ENCODE results near the gene TTC32. TPM values are rescaled to one million over a fixed set of nuclear protein-coding genes. Genes with fewer than 3 reads are reported as not detected.

Gene TTC32
- total and polyA plus RNA-seq, 2 experiments from 2014 or later: 23.0 to 36.3 TPM

DNA sequence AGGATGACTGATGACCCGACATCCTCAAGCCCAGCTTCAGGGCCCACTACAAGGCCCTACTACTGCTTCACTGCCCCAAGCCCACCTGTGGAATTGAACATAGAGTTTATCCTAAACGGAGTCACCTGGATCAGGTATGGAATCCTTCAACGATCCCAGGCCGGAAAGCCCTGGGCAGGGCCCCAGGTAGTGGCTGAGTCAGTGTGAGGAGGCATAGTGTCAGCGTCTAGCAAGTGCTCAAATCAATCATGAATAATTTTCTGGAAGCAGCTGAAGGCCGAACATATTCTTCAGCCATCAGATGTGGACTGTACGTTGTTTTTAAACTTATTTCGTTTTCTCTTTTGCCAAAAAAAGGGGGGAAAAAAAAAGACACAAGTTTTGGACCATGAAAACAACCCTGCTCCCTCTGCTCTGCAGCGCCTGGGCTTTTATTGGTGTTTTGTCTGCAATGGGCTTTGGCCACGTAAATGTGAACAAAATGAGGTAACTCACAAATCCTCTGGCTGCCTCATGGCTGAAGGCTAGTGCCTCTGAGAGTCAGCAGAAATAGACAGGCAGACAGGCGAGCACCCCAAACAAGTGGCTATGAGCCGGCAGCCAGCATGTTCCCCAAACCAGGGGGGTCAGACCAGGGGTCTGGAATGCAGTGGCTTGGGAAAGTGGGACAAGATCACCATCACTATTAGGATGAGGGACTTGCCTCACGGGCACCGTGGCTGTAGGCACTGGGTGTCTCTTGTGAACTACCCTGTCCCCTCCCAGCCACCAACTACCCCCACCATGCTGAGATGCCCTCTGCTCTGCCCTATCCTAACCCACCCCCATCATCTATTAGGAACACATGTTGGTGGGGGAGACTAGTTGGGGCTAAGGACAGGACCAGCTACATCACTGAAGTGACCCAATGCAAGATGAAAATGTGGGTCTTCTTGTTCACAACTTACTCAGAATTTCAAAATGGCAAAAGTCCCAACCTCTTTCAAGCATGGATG is 51.4 kb downstream of the TTC32 start:
- no peaks in the 10 kb centered on the region for H3K4me1 ChIP-seq (ENCODE audit: low read depth)
- no peaks in the 10 kb centered on the region for H3K9me3 ChIP-seq (ENCODE audit: low read depth)
- TF ChIP-seq, protein P1, sequence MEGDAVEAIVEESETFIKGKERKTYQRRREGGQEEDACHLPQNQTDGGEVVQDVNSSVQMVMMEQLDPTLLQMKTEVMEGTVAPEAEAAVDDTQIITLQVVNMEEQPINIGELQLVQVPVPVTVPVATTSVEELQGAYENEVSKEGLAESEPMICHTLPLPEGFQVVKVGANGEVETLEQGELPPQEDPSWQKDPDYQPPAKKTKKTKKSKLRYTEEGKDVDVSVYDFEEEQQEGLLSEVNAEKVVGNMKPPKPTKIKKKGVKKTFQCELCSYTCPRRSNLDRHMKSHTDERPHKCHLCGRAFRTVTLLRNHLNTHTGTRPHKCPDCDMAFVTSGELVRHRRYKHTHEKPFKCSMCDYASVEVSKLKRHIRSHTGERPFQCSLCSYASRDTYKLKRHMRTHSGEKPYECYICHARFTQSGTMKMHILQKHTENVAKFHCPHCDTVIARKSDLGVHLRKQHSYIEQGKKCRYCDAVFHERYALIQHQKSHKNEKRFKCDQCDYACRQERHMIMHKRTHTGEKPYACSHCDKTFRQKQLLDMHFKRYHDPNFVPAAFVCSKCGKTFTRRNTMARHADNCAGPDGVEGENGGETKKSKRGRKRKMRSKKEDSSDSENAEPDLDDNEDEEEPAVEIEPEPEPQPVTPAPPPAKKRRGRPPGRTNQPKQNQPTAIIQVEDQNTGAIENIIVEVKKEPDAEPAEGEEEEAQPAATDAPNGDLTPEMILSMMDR (IDR thresholded peaks at IDR 0.05; ENCODE audit: low read depth, low read length): no peak
- H3K27ac ChIP-seq: no peak overlapping the region
- no peak for DNase-seq (ENCODE audit: low read depth in 1 of 2, low spot score in 1 of 2)
- no peaks in the 10 kb centered on the region for H3K27me3 ChIP-seq
- H3K4me3 ChIP-seq: no peak overlapping the region
- H3K36me3 ChIP-seq: no peaks in the 10 kb centered on the region

GRCh38 chr2:19848952-19849351 is 52.8 kb downstream of the TTC32 start:
- TF ChIP-seq, protein P1 (IDR thresholded peaks at IDR 0.05; ENCODE audit: low read depth, low read length): no peak
- no peak for DNase-seq (ENCODE audit: low read depth in 1 of 2, low spot score in 1 of 2)
- Histone ChIP-seq H3K4me3 (no peak overlapping the region), H3K36me3 (no peaks in the 10 kb centered on the region), H3K9me3 (ENCODE audit: low read depth) (no peaks in the 10 kb centered on the region), H3K27ac (no peak overlapping the region), H3K4me1 (ENCODE audit: low read depth) (no peaks in the 10 kb centered on the region), H3K27me3 (no peaks in the 10 kb centered on the region)

- no peaks in the 10 kb centered on the region for H3K9me3 ChIP-seq (ENCODE audit: low read depth)
- no peak overlapping the region for H3K4me3 ChIP-seq
- H3K4me1 ChIP-seq (ENCODE audit: low read depth): no peaks in the 10 kb centered on the region
- no peak for DNase-seq (ENCODE audit: low read depth in 1 of 2, low spot score in 1 of 2)
- TF ChIP-seq, protein P1 (IDR thresholded peaks at IDR 0.05; ENCODE audit: low read depth, low read length): no peak
- no peaks in the 10 kb centered on the region for H3K27me3 ChIP-seq
- no peaks in the 10 kb centered on the region for H3K36me3 ChIP-seq
- no peak overlapping the region for H3K27ac ChIP-seq
These were observed 53.6 kb downstream of the TTC32 start for GRCh38 chr2:19848029-19848750.

DNA sequence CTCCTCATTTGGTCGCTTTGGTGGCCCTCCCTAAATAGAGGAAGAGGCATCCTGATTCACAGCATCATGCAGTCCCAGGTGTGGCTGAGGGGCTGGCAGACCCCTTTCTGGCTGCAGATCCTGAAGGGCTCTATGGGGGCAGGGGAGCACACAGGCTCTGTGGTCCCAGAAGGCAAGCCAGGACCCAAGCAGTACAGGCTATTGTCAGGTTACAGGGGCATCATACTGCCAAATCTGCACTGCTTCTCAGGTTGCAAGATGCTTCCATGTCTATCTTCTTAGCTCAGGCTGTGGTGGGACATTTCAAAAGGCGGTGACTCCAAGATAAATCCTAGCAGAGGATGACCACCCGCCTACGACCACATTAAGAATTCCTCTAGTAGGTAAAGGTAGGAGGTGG is 54.3 kb downstream of the TTC32 start:
- TF ChIP-seq, protein P1 (IDR thresholded peaks at IDR 0.05; ENCODE audit: low read depth, low read length): no peak
- Histone ChIP-seq H3K4me1 (ENCODE audit: low read depth) (no peaks in the 10 kb centered on the region), H3K4me3 (no peak overlapping the region), H3K36me3 (no peaks in the 10 kb centered on the region), H3K27ac (no peak overlapping the region), H3K9me3 (ENCODE audit: low read depth) (no peaks in the 10 kb centered on the region), H3K27me3 (no peaks in the 10 kb centered on the region)
- no peak for DNase-seq (ENCODE audit: low read depth in 1 of 2, low spot score in 1 of 2)

Other genes with a start within 250 kb of the TTC32 start
- gene WDR35, start 88.1 kb upstream of the TTC32 start, total RNA-seq: 6.9 and 10.1 TPM in 2 replicates
- 4.8 and 6.7 TPM in 2 replicates for gene WDR35, start 88.1 kb upstream of the TTC32 start, polyA plus RNA-seq
- 1.3 and 3.8 TPM in 2 replicates for gene MATN3, start 110.7 kb upstream of the TTC32 start, total RNA-seq
- 4.8 and 10.3 TPM in 2 replicates for gene MATN3, start 110.7 kb upstream of the TTC32 start, polyA plus RNA-seq
- gene LAPTM4A, start 149.6 kb upstream of the TTC32 start, total RNA-seq: 114 and 119 TPM in 2 replicates
- gene LAPTM4A, start 149.6 kb upstream of the TTC32 start, polyA plus RNA-seq: 425 and 522 TPM in 2 replicates

Data from cardiac muscle cell (in vitro differentiated cells and primary cell).